IMR-90 (cell line): ENCODE results near the gene MICU1. TPM values are rescaled to one million over a fixed set of nuclear protein-coding genes. Genes with fewer than 3 reads are reported as not detected.

Source experiments
- ELK1 ChIP-seq: fragments of 150-350 bp; IDR thresholded peaks from 2 replicates; pipeline ENCODE4 v1.6.1; 2016; ENCODE audit warnings: low read depth, mild to moderate bottlenecking, low read length, moderate library complexity, borderline replicate concordance
- RCOR1 ChIP-seq: IDR thresholded peaks from 2 replicates; pipeline ENCODE4 v1.6.1; 2012; ENCODE audit warnings: mild to moderate bottlenecking, low read length, improper control_type of control experiment; ENCODE audit not compliant: insufficient replicate concordance
- polyA plus RNA-seq, 3 experiments: library from polyadenylated mRNA; depleted of rRNA; stranded (reverse); fragments of >200 nt; gene quantifications; 2 replicates each; pipeline ENCODE4 v1.2.3, GENCODE V29; 2012; ENCODE audit warnings: low replicate concordance in 1 of 3
- total RNA-seq: library from RNA; depleted of rRNA; stranded (reverse); fragments of >200 nt; gene quantifications from 2 replicates; pipeline ENCODE4 v1.2.3, GENCODE V29; 2012

The MICU1 gene
- total and polyA plus RNA-seq, 2 of the 4 experiments (the other 2 are of a cell fraction), result 43.6 to 44.7 TPM

- no peak for TF ChIP-seq ELK1
- no peak for TF ChIP-seq RCOR1
These were observed 260.6 kb downstream of the MICU1 start (continued) for GRCh38 chr10:72365106-72365895.
